Calu3 (cell line): ENCODE measurements around the gene SMAD2. TPM values are rescaled to one million over a fixed set of nuclear protein-coding genes. Genes with fewer than 3 reads are reported as not detected.
A peak's percentile ranks its signal among the peaks of the same experiment; 100 is the strongest.
"Not testable (repeated sequence)": the region's sequence is repeated elsewhere in the genome, so short reads cannot be mapped to it uniquely, and the experiment has no call there.

ENCODE experiments used
- BruUV-seq: library from RNA; stranded (reverse); fragments of 400-500 nt; replicated peaks from 2 replicates; lab custom pipeline; 2021; lab: Mats Ljungman, UMichigan
- CTCF ChIA-PET: fragments of 300-600 bp; sonication (Branson Sonifier 250); formaldehyde crosslinking; loops from one replicate; lab custom pipeline; 2022; ENCODE audit warnings: antibody characterized with exemption; lab: Charles Lee
- DNase-seq: peaks from one replicate; pipeline ENCODE4 v3.0.0; 2022
- H3K27ac Mint-ChIP-seq: one replicate; pipeline ENCODE4 v1.8.0; 2022; ENCODE audit warnings: mixed read lengths; ENCODE audit not compliant: unreplicated experiment
- H3K27me3 Mint-ChIP-seq: one replicate; pipeline ENCODE4 v1.8.0; 2022; ENCODE audit warnings: mixed read lengths; ENCODE audit not compliant: unreplicated experiment
- H3K36me3 Mint-ChIP-seq: one replicate; pipeline ENCODE4 v1.8.0; 2022; ENCODE audit warnings: mild to moderate bottlenecking, moderate library complexity, mixed read lengths; ENCODE audit not compliant: insufficient read depth, unreplicated experiment
- H3K4me1 Mint-ChIP-seq: one replicate; pipeline ENCODE4 v1.8.0; 2022; ENCODE audit warnings: mild to moderate bottlenecking, low read depth, mixed read lengths; ENCODE audit not compliant: unreplicated experiment
- H3K4me3 Mint-ChIP-seq: one replicate; pipeline ENCODE4 v1.8.0; 2022; ENCODE audit warnings: mild to moderate bottlenecking, low read depth, moderate library complexity, mixed read lengths; ENCODE audit not compliant: unreplicated experiment
- H3K9me3 Mint-ChIP-seq: one replicate; pipeline ENCODE4 v1.8.0; 2022; ENCODE audit warnings: low read depth, mixed read lengths; ENCODE audit not compliant: unreplicated experiment
- CTCF ChIP-seq: fragments of 200-600 bp; IDR thresholded peaks from one replicate; pipeline ENCODE4 v1.8.0; 2022; ENCODE audit warnings: antibody characterized with exemption; ENCODE audit not compliant: unreplicated experiment
- intact Hi-C: fragments of 100-400 bp; cut with micrococcal nuclease; formaldehyde crosslinking; loops from one replicate; pipeline ENCODE4 v1.10.0; 2022; ENCODE audit not compliant: unreplicated experiment
- total RNA-seq: library from RNA; stranded (reverse); gene quantifications from 2 replicates; pipeline ENCODE4 v1.2.3, GENCODE V29; 2022

SMAD2 gene
- total RNA-seq, 1 experiment from 2014 or later, result 134 TPM

GRCh38 chr18:47968721-47969120, 38.3 kb upstream of the SMAD2 start:
- intact Hi-C loops, result no loop called here
- Mint-ChIP-seq H3K36me3 (peaks cover 4% of the 10 kb centered on the region), H3K9me3 (no peaks in the 10 kb centered on the region), H3K4me3 (no peak overlapping the region), H3K4me1 (peaks cover 14% of the 10 kb centered on the region), H3K27ac (no peak overlapping the region), H3K27me3 (peaks cover 15% of the 10 kb centered on the region)
- TF ChIP-seq CTCF, result no peak
- CTCF ChIA-PET, result interaction anchor here (0.7 kb wide), 1 partner anchor 29 kb away, joined by 3 read pairs; no protein-coding TSS in a partner anchor
- no TSS peak for BruUV-seq
- no peak for DNase-seq

GRCh38 chr18:47968006-47968676, 37.7 kb upstream of the SMAD2 start:
- peak; percentile 18 for DNase-seq
- no TSS peak for BruUV-seq
- CTCF ChIA-PET, result interaction anchor here (0.7 kb wide), 1 partner anchor 29 kb away, joined by 3 read pairs; no protein-coding TSS in a partner anchor
- intact Hi-C loops, result no loop called here
- peak overlapping the region; percentile 20 for H3K4me3 Mint-ChIP-seq
- H3K36me3 Mint-ChIP-seq, result peaks cover 4% of the 10 kb centered on the region
- H3K27me3 Mint-ChIP-seq, result peaks cover 9% of the 10 kb centered on the region
- TF ChIP-seq CTCF, result no peak
- no peak overlapping the region for H3K27ac Mint-ChIP-seq
- H3K4me1 Mint-ChIP-seq, result peaks cover 14% of the 10 kb centered on the region
- H3K9me3 Mint-ChIP-seq, result no peaks in the 10 kb centered on the region

- H3K36me3 Mint-ChIP-seq, result peaks cover 4% of the 10 kb centered on the region
- CTCF ChIA-PET, result no interaction called here
- H3K9me3 Mint-ChIP-seq, result peaks cover 3% of the 10 kb centered on the region
- no peak for TF ChIP-seq CTCF
- intact Hi-C loops, result no loop called here
- peaks cover 14% of the 10 kb centered on the region for H3K27me3 Mint-ChIP-seq
- H3K4me1 Mint-ChIP-seq, result peaks cover 13% of the 10 kb centered on the region
- DNase-seq, result no peak
- no TSS peak for BruUV-seq
- H3K4me3 Mint-ChIP-seq, result no peak overlapping the region
- H3K27ac Mint-ChIP-seq, result no peak overlapping the region
Measured at GRCh38 chr18:47964053-47964452, 33.6 kb upstream of the SMAD2 start.

- intact Hi-C loops, BruUV-seq, DNase-seq: not testable (repeated sequence)
Measured at GRCh38 chr18:47961003-47961402, 30.5 kb upstream of the SMAD2 start.

GRCh38 chr18:47953471-47953931, 23.0 kb upstream of the SMAD2 start:
- H3K36me3 Mint-ChIP-seq, result no peaks in the 10 kb centered on the region
- BruUV-seq, result no TSS peak
- CTCF ChIA-PET, result interaction anchor here (0.5 kb wide), 1 partner anchor 854 kb away, joined by 6 read pairs; no protein-coding TSS in a partner anchor
- peaks cover 25% of the 10 kb centered on the region for H3K27me3 Mint-ChIP-seq
- H3K27ac Mint-ChIP-seq, result no peak overlapping the region
- H3K9me3 Mint-ChIP-seq, result no peaks in the 10 kb centered on the region
- DNase-seq, result no peak
- TF ChIP-seq CTCF, result no peak
- H3K4me3 Mint-ChIP-seq, result no peak overlapping the region
- no peaks in the 10 kb centered on the region for H3K4me1 Mint-ChIP-seq
- intact Hi-C loops, result no loop called here

More at GRCh38 chr18:47961003-47961402, 30.5 kb upstream of the SMAD2 start:
- not testable (repeated sequence) for H3K36me3 Mint-ChIP-seq, H3K27ac Mint-ChIP-seq, H3K4me1 Mint-ChIP-seq, H3K9me3 Mint-ChIP-seq, H3K4me3 Mint-ChIP-seq
- H3K27me3 Mint-ChIP-seq, result peaks cover 43% of the 10 kb centered on the region
- CTCF ChIA-PET, result interaction anchor here (0.7 kb wide), 1 partner anchor 43 kb away, joined by 3 read pairs; no protein-coding TSS in a partner anchor
